NCI-H2171 (cell line): ENCODE data around the gene SEC24B.
A peak's percentile ranks its signal among the peaks of the same experiment; 100 is the strongest.
"Not testable (repeated sequence)": the region's sequence is repeated elsewhere in the genome, so short reads cannot be mapped to it uniquely, and the experiment has no call there.

Source experiments
- DNase-seq: peaks from one replicate; lab custom pipeline; 2025; lab: John Stamatoyannopoulos, UW

The SEC24B gene

DNA sequence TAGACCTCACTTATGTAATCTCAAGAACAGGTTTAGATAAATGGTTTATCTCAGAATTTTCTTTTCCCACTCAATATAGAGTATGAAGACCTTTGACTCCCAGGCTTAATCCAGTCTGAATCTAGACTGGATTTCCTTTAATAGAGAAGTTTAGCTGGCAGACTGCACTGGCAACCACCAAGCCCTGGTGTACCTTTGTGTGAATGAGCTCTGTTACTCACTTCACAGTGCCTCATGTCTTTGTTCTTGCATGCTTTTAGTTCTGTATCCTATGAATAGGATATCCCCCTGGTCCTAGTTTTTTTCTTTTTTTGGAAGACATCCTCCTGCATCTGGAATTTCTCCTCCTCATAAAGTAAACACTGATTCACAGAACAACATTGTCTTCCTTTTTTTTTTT is 73.3 kb downstream of the SEC24B start:
- no peak for DNase-seq

DNA sequence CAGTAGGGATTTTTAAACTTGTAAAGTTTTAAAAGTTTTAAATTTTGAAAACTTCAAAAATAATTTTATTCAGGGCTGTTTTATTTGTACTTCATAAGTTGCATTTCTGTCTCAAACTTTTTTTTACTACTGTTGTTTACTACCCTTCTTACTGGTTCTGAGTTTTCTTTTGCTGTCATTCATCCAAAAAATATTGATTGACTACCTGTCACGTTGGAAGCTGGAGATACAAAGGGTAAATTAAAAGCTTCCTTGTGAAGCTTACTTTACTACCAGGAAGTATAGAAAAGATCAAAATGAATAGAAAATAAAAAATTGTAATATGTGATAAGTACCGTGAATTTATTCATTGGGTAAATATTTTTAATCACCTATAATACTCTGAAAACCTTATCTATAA is 77.1 kb downstream of the SEC24B start:
- DNase-seq: no peak

DNA sequence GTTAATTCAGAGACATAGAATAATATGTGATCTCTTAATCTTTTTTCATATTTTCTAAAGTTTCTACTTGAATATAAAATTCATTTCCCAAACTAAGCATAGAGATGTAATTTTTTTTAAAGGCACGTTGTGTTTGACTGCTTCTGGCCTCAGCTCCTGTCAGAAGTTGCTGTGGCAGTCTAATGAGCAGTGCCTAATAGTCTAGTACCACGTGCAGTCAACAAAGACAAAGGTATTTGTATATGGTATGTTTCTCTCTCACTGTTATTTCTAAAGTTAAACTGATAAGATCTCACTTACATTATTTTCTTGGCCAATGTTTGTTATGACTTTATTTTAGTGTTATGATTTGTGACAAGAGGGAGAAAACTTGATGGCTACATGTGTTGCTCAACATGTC is 77.8 kb downstream of the SEC24B start:
- DNase-seq: no peak

DNA sequence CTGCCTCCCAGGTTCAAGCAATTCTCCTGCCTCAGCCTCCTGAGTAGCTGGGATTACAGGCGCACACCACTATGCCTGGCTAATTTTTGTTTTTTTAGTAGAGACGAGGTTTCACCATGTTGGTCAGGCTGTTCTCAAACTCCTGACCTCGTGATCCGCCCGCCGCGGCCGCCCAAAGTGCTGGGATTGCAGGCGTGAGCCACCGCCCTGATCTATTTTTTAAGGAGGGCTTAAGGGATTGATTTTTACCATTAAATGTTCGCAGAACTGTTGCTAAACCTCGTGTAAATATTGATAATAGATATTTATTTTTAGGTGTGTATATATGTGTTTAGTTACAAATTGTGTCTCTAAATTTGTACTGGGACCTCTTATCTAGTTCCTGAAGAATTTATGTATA is 79.8 kb downstream of the SEC24B start:
- DNase-seq: not testable (repeated sequence)

DNA sequence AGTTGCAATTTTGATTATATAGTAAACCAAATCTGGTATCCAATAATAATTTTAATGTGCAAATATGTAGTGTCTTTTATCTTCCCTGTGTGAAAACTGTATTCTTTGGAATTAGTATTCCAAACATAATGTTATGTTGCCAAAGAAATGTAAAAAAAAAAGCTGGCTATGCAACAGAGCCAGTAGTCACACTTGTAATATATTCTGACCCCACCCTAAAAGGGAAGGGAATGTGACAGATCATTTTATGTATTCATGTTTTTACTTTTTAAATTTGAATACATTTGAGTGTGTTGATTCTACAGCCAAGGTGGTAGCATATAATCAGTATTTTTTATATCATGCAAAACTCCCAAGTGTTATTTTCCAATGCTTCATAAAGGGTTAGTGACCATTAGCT is 98.6 kb downstream of the SEC24B start:
- DNase-seq: no peak

DNA sequence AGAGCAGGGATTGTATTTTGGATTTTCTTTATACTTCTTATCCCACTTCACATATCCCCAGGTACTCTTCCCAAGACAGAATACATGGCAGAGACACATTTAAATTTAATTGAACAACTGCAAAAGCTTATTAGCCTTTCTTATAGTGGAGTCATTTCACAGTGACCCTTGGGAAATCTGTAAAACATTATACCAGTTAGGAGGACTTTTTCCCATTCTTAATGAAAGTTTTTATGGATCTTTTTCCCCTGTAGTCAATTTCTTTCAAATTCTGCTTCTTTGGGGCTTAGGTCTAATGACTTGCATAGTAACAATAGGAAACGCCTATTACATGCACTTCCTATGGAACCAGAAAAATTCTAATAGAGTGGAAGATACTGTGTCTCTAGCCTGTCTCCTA is 111.8 kb downstream of the SEC24B start:
- no peak for DNase-seq

DNA sequence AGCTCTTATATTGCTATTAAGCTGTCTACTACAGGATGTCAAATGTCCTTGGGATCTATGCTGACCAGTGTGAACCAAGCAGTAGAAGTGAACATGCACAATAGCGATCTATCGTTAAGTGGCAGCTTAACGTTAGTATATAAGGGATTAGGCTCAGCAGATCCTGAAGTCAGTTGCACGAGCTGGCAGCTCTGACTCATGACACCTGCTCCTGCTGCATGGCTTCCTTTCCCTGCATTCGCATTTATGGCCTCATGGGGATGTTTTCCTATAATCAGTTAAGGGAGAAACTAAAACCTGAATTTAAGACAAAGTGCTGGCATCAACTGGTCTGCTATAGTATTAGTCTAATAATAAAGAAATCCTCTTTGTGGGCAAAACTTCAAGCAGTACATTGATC is 113.8 kb downstream of the SEC24B start:
- DNase-seq: no peak

DNA sequence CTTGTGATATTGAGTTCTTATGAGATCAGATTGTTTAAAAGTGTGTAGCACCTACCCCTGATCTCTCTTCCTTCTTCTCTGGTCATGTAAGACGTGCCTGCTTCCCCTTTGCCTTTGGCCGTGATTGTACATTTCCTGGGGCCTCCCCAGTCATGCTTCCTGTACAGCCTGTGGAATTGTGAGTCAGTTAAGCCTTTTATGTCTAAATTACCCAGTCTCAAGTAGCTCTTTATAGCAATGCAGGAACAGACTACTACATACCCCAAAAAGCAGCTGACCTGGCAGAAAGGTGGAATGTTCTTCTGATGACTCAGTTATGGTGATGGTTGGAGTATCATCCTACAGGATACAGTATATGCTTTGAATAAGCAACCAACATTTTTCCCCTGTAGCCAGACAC is 115.0 kb downstream of the SEC24B start:
- DNase-seq: no peak

DNA sequence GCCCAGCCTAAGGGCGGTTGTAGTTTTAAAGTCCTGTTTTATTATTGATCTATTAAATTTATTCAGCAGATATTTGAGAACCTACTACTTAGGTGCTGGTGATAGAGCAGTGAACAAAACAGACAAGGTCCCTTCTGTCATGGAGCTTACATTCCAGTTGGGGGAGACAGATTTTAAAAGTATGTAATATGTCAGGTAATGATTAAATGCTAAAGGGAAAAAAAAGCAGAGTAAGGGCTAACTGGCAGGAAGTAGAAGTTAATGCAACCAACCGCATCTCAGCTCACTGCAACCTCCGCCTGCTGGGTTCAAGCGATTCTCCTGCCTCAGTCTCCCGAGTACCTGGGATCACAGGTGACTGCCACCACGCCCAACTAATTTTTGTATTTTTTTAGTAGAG is 118.6 kb downstream of the SEC24B start:
- no peak for DNase-seq

DNA sequence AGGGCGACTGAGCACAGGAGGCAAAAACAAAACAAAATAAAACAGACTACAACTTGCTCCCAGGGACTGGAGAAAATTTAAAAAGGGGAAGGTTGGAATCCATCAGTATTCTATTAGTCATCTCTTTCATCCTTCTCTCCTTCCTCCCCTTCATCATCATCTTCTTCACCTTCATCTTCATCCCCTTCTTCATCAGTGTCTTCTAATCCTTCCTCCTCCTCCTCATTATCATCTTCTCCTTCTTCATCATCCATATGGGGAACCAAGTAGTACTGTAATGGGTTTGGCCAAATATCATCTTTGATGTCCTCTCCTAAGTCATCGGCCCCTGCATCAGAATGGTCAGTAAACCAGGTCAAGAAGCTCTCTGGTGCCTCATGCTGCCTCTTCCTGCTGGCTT is 119.5 kb downstream of the SEC24B start:
- no peak for DNase-seq

DNA sequence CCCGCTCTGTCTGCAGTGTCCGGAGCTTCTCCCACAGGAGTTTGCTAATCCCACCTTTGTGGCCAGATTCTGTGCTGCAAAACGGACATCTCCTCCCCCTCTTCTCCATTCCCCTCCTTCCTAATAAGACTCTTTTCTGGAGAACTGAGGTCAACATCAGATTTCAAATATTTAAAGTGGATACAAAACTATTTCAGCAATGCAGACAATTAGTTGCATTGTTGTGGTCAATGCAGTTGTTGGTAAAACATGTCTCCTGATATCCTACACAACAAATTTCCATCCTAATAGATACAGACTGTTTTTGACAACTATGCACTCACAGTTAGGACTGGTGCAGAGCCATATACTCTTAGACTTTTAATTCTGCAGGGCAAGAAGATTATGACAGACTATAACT is 121.4 kb downstream of the SEC24B start:
- DNase-seq: no peak

DNA sequence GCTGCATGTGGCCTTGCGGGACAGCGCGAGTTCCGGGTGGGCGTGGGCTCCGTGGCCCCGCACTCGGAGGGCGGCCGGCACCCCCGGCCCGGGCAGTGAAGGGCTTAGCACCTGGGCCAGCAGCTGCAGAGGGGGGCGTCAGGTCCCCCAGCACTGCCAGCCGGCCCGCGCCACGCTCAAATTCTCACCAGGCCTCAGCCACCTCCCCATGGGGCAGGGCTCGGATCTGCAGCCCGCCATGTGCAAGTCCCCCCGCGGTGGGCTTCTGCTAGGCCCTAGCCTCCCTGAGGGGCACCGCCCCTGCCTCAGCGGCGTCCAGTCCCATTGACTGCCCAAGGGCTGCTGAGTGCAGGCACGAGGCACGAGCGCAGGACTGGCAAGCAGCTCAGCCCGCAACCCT is 123.8 kb downstream of the SEC24B start:
- DNase-seq: no peak

DNA sequence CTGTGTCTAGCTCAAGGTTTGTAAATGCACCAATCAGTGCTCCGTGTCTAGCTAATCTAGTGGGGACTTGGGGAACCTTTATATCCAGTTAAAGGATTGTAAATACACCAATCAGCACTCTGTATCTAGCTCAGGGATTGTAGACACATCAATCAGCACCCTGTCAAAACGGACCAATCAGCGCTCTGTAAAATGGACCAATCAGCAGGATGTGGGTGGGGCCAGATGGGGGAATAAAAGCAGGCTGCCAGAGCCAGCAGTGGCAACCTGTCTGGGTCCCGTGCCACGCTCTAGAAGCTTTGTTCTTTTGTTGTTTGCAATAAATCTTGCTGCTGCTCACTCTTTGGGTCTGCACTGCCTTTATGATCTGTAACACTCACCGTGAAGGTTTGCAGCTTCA is 124.5 kb downstream of the SEC24B start:
- not testable (repeated sequence) for DNase-seq

DNA sequence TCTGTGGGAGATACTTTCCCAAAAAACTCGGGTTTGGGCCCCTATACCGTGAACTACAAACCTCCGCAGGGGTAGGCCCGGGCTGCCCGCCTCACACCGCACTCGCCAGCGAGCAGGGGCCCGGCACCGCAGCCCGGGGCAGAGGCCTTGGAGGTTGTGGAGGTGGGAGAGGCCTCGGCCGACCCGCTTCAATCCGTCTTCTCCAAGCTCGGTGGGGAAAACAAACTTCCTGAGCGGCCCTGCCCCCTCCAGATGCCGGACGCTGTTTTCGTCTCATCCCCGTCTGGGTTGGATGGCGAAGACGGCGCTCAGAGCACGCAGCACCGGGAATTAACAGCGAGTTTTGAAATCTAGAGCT is 126.0 kb downstream of the SEC24B start:
- DNase-seq: no peak

DNA sequence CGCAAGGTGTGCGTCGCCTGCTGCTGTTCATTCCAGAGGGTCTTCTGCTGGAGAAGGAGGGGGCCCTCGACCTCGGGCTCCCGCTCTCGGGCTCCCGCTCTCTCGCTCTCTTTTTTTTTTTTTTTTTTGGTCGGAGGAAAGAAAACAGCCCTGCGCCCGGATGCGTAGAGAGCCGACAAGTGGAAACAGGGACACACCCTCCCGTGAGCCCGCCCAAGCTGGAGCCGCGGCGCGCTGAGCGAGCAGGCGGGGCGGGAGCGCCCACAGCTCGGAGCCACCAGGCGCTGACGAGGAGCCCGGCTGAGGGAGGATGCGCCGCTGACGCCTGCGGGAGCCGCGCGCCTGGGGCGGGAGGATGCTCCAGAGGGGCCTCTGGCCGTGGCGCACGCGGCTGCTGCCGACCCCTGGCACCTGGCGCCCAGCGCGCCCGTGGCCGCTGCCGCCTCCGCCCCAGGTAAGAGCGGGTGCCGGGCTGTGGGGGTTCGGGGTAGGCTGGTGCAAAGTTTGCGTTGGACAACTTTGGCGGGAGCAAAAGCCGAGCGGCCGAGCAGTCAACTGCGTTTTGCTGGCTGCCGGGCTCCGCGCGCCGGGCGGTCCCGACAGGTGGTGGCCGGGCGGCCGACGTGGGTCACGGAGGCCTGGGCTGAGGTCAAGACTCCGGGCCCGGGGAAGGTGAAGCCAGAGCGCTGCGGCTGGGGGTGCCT is 126.5 kb downstream of the SEC24B start, which contains the start of gene MCUB:
TSS of gene MCUB (plus strand) at position 264 of the 704 bp plus-strand sequence. CDS start at position 356, 92 bp downstream.
- DNase-seq: peak; percentile 67

DNA sequence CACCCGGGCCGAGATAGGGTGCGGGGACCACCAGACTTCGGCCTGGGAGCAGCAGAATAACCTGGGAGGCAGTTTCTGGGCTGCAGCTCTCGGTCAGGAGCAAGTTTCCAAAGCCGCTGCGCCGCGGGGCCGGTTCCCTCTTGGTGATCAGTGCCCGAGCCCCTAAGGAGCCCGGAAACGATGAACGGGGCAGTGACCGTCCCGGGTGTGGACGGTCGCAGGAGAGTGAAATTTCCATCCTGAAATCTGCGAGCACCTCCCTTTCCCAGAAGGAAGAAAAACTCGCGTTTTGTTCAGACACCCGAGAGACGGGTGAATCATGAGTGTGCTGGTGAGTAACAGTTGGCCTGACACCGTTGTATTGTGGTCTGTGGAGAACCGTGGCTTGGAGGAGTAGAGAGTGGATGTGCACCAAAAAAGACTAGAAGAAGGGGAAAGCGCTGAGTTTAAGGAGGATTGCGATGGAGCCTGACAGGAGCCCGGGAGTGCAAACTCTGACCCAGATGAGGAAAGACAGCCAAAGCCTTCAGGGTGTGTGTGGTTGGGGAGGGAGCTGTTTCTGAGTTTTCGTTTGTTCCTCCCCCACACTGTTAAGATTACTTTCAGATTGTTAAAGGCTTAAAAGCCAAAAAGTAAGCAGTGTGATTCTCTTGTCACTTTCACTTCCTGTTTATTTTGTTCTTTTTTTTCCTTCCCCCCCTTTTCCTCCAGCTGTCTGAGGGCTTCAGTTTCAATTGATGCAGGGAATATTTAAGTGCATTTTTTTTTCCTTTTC is 127.3 kb downstream of the SEC24B start:
- DNase-seq: no peak

DNA sequence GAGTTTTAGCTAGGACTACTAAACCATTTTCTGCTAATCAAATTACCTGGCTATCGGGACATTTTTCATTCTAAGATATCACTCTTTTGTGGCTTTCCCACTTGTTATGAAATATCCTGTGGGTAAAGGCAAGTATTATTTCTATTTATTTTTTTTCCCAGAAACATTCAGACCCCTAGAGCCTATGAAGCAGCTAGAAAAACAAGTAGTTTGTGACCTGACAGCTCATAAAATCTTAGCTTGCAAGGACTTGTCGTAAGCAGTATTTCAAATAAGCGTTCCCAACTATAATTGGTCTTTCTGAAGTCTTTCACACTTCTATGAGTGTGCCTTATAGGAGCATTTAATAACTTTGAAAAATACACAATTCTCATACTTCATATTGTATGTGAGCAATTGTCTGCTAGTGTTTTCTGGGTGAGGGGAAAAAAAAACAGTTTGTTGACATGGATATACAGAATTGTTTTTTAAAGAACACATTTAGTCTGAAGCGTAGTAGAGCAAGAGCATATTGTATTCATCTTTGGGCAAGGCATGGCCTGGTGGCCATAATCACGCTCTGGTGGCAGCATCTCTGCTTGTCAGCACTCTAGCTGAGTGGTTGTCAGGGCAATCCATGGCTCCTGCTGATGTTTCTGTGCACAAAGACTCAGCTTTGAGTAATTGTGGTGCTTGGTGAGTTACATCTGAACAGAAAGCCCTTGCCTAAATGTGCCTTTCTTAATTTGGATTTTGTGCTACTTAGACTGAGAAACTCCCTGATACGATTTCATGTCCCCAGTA is 129.0 kb downstream of the SEC24B start:
- DNase-seq: no peak

DNA sequence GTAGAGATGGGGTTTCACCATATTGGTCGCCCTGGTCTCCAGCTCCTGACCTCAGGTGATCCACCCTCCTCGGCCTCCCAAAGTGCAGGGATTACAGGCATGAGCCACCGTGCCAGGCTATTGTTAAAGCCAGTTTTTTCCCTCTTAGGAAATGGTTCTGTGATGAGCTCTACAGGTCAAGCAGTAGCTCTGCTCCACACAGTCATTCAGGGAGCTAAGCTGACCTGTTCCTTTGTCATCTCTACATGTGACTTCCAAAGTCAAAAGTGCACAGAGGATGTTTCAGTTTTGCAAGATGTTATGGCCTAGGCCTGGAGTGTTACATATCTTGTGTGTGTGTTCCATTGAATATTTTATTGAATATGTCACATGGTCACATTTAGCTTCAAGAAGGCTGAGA is 137.9 kb downstream of the SEC24B start:
- DNase-seq: no peak

DNA sequence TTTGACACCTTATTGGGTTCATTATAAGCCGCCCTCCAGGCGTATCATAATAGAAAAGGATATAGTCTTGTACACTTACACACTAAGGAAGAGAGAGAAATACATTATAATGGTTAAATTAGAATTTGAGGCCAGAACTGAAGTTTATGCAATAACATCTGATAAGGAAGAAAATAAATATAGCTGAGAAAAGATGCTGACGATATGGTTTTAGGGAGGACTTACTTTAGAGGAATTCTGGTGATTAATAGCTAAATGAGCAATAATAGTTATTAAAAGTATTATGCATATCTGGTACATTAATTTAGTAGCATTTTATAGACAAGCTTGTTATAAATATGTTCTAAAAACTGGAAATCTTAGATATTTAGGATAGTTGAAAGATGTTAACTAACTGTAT is 138.5 kb downstream of the SEC24B start:
- no peak for DNase-seq

DNA sequence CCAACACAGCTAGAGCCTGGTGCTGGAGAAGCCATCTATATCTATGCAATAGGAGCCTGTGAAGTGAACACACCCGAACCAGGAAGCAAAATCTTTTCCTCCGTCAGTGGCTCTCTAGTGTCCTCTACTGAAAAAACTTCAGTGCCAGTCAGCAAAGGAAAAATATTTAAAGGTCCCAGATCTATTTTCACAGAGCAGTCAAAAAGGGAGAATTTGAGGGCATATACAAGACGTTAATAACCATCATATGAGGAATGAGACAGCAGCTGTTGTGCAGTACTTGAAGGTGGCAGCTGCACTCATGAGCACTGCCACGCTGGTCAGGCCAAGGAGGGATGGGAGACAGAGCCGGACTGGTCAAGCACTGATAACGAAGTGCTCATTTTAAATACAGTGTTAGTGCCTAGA is 140.8 kb downstream of the SEC24B start:
- DNase-seq: no peak

DNA sequence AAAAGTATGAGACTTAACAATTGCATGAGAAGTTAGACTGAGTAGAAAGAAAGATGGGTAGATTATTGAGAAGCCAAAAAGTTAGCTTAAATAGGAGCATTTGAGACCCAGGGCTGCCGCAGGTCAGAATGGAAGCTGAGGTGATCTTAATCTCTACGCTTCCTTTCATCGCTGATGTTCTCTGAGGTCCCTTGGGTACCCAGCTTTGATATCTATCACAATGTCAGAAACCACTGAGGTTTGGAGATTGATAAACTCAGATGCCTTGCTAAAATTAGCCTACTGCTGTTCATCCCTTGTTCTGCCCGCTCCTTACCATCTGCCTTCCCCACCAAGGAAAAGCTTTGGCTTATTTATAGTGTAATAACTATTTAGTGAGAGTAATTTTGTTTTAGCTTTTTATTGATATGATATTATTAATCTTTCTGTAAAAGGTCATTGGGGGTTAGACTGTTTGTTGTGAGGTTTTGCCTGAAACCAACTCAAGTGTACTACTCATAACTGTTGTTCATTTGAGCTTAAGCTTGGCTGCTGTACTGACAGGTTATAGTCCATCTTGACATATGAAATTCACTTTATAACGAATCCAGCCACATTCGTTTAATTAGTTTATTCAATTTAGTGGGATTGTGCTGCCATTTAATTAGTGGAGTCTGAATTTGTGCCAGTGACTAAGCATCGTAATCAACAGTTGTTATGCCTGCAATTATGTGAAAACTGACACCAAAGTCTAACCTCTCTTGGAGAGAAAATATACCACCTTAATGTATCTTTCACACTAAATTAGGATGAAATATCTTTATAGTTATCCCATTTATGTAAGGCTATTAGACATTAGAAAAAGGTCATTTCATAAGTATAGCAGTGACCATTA is 141.6 kb downstream of the SEC24B start:
- no peak for DNase-seq

DNA sequence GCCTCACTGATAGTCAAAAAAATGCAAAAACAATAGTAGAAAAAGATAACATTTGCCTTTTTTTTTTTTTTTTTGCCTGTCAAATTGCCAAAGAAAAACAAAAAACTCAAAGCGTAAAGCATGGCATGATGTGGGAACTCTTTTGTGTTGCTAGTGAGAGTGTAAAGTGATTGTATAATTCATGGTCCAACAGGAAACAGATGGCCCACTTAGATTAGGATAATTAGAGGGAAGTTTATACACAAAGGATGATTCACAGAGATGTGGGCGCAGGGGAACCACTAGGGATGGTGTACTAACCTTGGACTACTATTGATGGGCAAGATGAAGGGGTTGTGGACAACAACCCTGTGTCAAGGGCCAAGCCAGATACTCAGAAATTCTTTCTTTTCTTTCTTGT is 142.8 kb downstream of the SEC24B start:
- no peak for DNase-seq
